AG04449 (cell line): Measurements from ENCODE around the gene TEX29.

Source experiments
- CTCF ChIA-PET: fragments of 350-600 bp; formaldehyde crosslinking; extraction: SDS; loops from one replicate; lab custom pipeline; 2021; ENCODE audit warnings: antibody characterized with exemption; lab: Yijun Ruan, JAX
- POLR2A ChIA-PET: fragments of 400-600, 350-600 bp; formaldehyde crosslinking; extraction: SDS; loops from one replicate; lab custom pipeline; 2020; ENCODE audit warnings: antibody characterized with exemption, inconsistent platforms; lab: Yijun Ruan, JAX
- DNase-seq: peaks from one replicate; pipeline ENCODE4 v3.0.0-alpha.2; 2010; ENCODE audit warnings: low read depth, low spot score
- H3K4me3 ChIP-seq: 2 replicates; pipeline ENCODE4 v1.5.1; 2011; ENCODE audit warnings: low read depth, mild to moderate bottlenecking, control low read depth, low read length
- TF ChIP-seq, protein P1 (sequence below): IDR thresholded peaks from one replicate; pipeline ENCODE4 v1.5.1; 2011; ENCODE audit warnings: mild to moderate bottlenecking, moderate library complexity, low read length, control low read depth, inconsistent platforms; ENCODE audit not compliant: insufficient read depth; ENCODE audit errors: missing control alignments

The TEX29 gene

DNA sequence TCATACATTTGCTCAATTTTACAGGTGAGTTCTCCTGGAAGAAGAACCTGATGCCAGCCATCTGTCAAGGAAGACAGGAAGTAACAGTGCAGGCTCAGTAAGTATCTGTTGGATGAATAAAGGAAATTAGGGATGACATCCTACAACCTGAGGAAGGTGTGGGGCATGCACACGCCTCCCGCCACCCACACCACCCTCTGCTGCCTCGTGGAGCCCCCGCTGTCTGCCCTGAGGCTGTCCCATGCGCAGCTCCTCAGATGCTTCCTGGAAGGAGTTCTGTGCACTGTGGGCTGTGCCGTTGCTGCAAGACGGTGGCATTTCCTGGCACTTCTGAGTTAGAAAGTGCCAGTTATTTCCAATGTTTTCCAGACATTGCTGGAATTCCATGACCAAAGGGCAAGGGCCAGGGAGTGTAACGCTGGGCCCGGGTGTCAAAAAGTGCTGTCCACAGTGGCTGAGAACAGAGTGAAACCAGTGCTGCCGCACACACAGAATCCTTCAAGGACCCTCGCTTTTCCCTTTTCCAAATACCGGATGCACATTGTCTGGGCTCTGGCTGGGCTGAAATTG is 4.2 kb upstream of the TEX29 start:
- DNase-seq: no peak
- POLR2A ChIA-PET: no interaction called here
- TF ChIP-seq, protein P1, sequence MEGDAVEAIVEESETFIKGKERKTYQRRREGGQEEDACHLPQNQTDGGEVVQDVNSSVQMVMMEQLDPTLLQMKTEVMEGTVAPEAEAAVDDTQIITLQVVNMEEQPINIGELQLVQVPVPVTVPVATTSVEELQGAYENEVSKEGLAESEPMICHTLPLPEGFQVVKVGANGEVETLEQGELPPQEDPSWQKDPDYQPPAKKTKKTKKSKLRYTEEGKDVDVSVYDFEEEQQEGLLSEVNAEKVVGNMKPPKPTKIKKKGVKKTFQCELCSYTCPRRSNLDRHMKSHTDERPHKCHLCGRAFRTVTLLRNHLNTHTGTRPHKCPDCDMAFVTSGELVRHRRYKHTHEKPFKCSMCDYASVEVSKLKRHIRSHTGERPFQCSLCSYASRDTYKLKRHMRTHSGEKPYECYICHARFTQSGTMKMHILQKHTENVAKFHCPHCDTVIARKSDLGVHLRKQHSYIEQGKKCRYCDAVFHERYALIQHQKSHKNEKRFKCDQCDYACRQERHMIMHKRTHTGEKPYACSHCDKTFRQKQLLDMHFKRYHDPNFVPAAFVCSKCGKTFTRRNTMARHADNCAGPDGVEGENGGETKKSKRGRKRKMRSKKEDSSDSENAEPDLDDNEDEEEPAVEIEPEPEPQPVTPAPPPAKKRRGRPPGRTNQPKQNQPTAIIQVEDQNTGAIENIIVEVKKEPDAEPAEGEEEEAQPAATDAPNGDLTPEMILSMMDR: no peak
- H3K4me3 ChIP-seq: no peak overlapping the region
- CTCF ChIA-PET: interaction anchor here (1.1 kb wide), 1 partner anchor 248 kb away, joined by 4 read pairs; no protein-coding TSS in a partner anchor

- no peak overlapping the region for H3K4me3 ChIP-seq
- TF ChIP-seq, protein P1: no peak
- POLR2A ChIA-PET: no interaction called here
- CTCF ChIA-PET: interaction anchor here (1.6 kb wide), 1 partner anchor 250 kb away, joined by 3 read pairs; no protein-coding TSS in a partner anchor
- no peak for DNase-seq
These were observed 3.3 kb upstream of the TEX29 start for GRCh38 chr13:111317042-111317550.

DNA sequence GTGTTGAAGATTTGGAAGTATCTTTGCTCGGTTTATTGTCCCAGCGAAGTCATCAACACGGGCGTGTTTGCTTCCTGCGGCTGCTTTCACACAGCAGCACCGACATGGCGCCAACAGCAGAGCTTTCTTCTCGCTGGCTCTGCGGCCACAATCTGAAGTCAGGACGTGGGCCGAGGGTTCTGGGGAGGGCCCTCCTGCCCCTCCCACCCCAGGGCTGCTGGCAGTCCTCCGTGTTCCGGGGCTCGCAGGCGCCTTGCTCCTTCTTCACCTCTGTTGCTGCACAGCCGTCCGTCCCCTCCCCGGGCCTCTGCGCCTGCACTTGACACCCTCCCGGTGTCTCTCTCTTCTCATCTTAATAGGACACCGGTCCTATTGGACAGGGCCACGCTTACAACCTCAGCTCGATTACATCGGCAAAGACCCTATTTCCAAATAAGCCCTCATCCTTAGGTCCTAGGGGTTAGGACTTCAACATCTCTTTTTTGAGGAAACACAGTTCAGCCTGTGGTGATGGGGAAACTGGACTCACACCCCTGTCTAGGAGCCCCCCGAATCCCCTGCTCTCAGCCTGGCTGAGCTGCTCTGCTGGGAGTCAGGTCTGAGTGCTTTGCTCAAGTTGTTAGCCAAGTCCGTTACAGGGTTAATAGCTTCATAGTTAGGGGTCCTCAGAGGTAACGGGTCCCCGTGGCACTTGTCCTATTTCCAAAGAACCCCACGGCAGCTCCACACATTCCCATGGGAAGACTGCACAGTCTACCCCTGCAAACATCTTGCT is 2.7 kb upstream of the TEX29 start:
- H3K4me3 ChIP-seq: no peak overlapping the region
- DNase-seq: no peak
- CTCF ChIA-PET: interaction anchor here (1.6 kb wide), 1 partner anchor 251 kb away, joined by 3 read pairs; no protein-coding TSS in a partner anchor
- POLR2A ChIA-PET: no interaction called here
- TF ChIP-seq, protein P1: no peak

GRCh38 chr13:111318386-111318785 is 2.1 kb upstream of the TEX29 start:
- no peak for DNase-seq
- no peak overlapping the region for H3K4me3 ChIP-seq
- POLR2A ChIA-PET: no interaction called here
- CTCF ChIA-PET: interaction anchor here (1.6 kb wide), 1 partner anchor 251 kb away, joined by 3 read pairs; no protein-coding TSS in a partner anchor
- TF ChIP-seq, protein P1: no peak

- CTCF ChIA-PET: no interaction called here
- DNase-seq: no peak
- POLR2A ChIA-PET: no interaction called here
- no peak overlapping the region for H3K4me3 ChIP-seq
- TF ChIP-seq, protein P1: no peak
These were observed 921 bp upstream of the TEX29 start for GRCh38 chr13:111319521-111319920.
